Measurements from ENCODE around the gene CFAP70. TPM values are rescaled to one million over a fixed set of nuclear protein-coding genes. Genes with fewer than 3 reads are reported as not detected.

Gene CFAP70
- total RNA-seq, 1 experiment from 2014 or later: 0.24 TPM

DNA sequence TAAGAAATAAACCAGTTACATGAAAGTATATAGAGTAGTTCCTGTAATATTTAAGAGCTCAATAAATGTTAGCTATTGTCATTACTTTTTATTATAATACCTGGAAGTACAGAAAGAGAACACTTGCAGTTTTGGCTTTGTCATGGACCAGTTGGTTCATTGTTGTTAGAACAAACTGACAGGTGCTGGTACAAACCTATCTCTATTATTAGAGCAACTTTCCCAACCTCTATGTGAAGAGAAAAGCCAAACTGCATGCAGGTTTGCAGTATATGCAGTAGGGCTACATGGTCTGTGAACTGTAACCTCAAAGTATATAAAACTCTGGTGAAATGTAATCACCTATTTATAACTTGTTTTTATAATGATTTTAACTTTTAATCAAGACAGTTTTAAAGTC, 132.0 kb downstream of the CFAP70 start:
- H4K20me1 ChIP-seq (ENCODE audit: control insufficient read depth, insufficient read depth, insufficient read length): no peaks in the 10 kb centered on the region
- H3K9ac ChIP-seq (ENCODE audit: extremely low read depth, insufficient read length, low read length): no peak overlapping the region
- H2BK120ac ChIP-seq (ENCODE audit: low read depth, low read length, poor library complexity, severe bottlenecking): no peak overlapping the region
- Mint-ChIP-seq H3K4me1 (no peaks in the 10 kb centered on the region), H3K27ac (no peak overlapping the region), H3K27me3 (ENCODE audit: low read depth) (no peaks in the 10 kb centered on the region), H3K36me3 (ENCODE audit: insufficient read depth in 1 of 3, low read depth in 3 of 3) (no peaks in the 10 kb centered on the region; a peak in 1 of 7 replicates), H3K9me3 (no peaks in the 10 kb centered on the region), H3K4me3 (no peak overlapping the region)
- no peak overlapping the region for H2BK12ac ChIP-seq (ENCODE audit: insufficient read length, low read depth, low read length)
- H3K79me2 ChIP-seq (ENCODE audit: insufficient read depth, low read length): no peaks in the 10 kb centered on the region; the same call in 1 of the 2 replicates
- no peak overlapping the region for H3K14ac ChIP-seq (ENCODE audit: insufficient read depth, low read length)
- H3K4me2 ChIP-seq (ENCODE audit: insufficient read depth, insufficient read length, low read length): no peak overlapping the region
- no peak overlapping the region for H3T11ph ChIP-seq (ENCODE audit: low read length)
- TF ChIP-seq, protein P1, sequence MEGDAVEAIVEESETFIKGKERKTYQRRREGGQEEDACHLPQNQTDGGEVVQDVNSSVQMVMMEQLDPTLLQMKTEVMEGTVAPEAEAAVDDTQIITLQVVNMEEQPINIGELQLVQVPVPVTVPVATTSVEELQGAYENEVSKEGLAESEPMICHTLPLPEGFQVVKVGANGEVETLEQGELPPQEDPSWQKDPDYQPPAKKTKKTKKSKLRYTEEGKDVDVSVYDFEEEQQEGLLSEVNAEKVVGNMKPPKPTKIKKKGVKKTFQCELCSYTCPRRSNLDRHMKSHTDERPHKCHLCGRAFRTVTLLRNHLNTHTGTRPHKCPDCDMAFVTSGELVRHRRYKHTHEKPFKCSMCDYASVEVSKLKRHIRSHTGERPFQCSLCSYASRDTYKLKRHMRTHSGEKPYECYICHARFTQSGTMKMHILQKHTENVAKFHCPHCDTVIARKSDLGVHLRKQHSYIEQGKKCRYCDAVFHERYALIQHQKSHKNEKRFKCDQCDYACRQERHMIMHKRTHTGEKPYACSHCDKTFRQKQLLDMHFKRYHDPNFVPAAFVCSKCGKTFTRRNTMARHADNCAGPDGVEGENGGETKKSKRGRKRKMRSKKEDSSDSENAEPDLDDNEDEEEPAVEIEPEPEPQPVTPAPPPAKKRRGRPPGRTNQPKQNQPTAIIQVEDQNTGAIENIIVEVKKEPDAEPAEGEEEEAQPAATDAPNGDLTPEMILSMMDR (conservative IDR thresholded peaks at IDR 0.05): no peak
- no peak overlapping the region for H4K8ac ChIP-seq (replicated peaks; ENCODE audit: insufficient read length, low read depth, low read length)
- H2BK20ac ChIP-seq (ENCODE audit: low read depth, low read length, poor library complexity, severe bottlenecking): no peak overlapping the region
- no peak overlapping the region for H2AFZ ChIP-seq (ENCODE audit: low read length)
- no peaks in the 10 kb centered on the region for H3K79me1 ChIP-seq (ENCODE audit: insufficient read depth, low read depth, low read length, poor library complexity, severe bottlenecking)
- no peak overlapping the region for H3K18ac ChIP-seq (ENCODE audit: insufficient read length, low read depth, low read length)
- H3K4me1 ChIP-seq (ENCODE audit: insufficient read depth, low read length): no peaks in the 10 kb centered on the region
- no peaks in the 10 kb centered on the region for H3K23me2 ChIP-seq (ENCODE audit: insufficient read length, low read depth, low read length, poor library complexity, severe bottlenecking)
- H3K27ac ChIP-seq (ENCODE audit: insufficient read length, low read depth, low read length): no peak overlapping the region
- no peak overlapping the region for H4K91ac ChIP-seq (ENCODE audit: insufficient read length, low read depth, low read length)
- no peak overlapping the region for H3K23ac ChIP-seq (ENCODE audit: insufficient read length, low read depth, low read length)
- no peak overlapping the region for H2BK5ac ChIP-seq (ENCODE audit: insufficient read length, low read length)
- H3K9me3 ChIP-seq (ENCODE audit: control insufficient read depth, low read depth, low read length): no peaks in the 10 kb centered on the region
- H4K5ac ChIP-seq (ENCODE audit: insufficient read length, low read depth, low read length): no peak overlapping the region
- no peak overlapping the region for H2BK15ac ChIP-seq (ENCODE audit: low read depth, low read length)
- no peak overlapping the region for H3K56ac ChIP-seq (ENCODE audit: insufficient read length, low read depth, low read length)
- H3K4ac ChIP-seq (ENCODE audit: low read depth, low read length): no peak overlapping the region
- no peak overlapping the region for H2AK5ac ChIP-seq (ENCODE audit: insufficient read length, low read length)
- DNase-seq: no peak
- no peaks in the 10 kb centered on the region for H3K27me3 ChIP-seq (ENCODE audit: insufficient read depth, low read length)

Measured in H9 (cell line).